OCI-LY7 (cell line): Measurements from ENCODE around the gene VSIR. TPM values are rescaled to one million over a fixed set of nuclear protein-coding genes. Genes with fewer than 3 reads are reported as not detected.

Source experiments
- BruUV-seq: library from RNA; stranded (reverse); fragments of 400-500 nt; replicated peaks from 2 replicates; lab custom pipeline; 2021; lab: Mats Ljungman, UMichigan
- CTCF ChIA-PET: fragments of 300-600 bp; sonication (Branson Sonifier 250); formaldehyde crosslinking; loops from one replicate; lab custom pipeline; 2022; ENCODE audit warnings: antibody characterized with exemption; ENCODE audit not compliant: unreplicated experiment; lab: Charles Lee
- POLR2A ChIA-PET: fragments of 300-600 bp; sonication (Branson Sonifier 250); formaldehyde crosslinking; loops from one replicate; lab custom pipeline; 2022; ENCODE audit warnings: antibody characterized with exemption; lab: Charles Lee
- DNase-seq: peaks from one replicate; pipeline ENCODE4 v3.0.0-alpha.2; 2015; ENCODE audit warnings: low spot score
- H2AFZ ChIP-seq: fragments of 200-600 bp; sonication (generic), shearing (Covaris generic); 2 replicates; pipeline ENCODE4 v1.6.1; 2014; ENCODE audit warnings: mild to moderate bottlenecking, antibody characterized with exemption, low read length, moderate library complexity
- H3K27ac ChIP-seq: fragments of 200-600 bp; sonication (generic); 2 replicates; pipeline ENCODE4 v1.5.1; 2014; ENCODE audit warnings: mixed run types, low read depth, mild to moderate bottlenecking, moderate library complexity, low read length, inconsistent platforms; ENCODE audit not compliant: poor library complexity, severe bottlenecking
- H3K36me3 ChIP-seq: fragments of 200-600 bp; sonication (generic); 2 replicates; pipeline ENCODE4 v1.6.1; 2014; ENCODE audit warnings: mild to moderate bottlenecking, antibody characterized with exemption, low read length, moderate library complexity, mixed read lengths; ENCODE audit not compliant: insufficient read depth
- H3K4me1 ChIP-seq: fragments of 200-600 bp; sonication (generic); 2 replicates; pipeline ENCODE4 v1.5.1; 2014; ENCODE audit warnings: mild to moderate bottlenecking, low read length; ENCODE audit not compliant: insufficient read depth, poor library complexity, severe bottlenecking
- H3K4me2 ChIP-seq: fragments of 200-600 bp; sonication (generic); 2 replicates; pipeline ENCODE4 v1.6.1; 2014; ENCODE audit warnings: mild to moderate bottlenecking, low read length
- H3K4me3 ChIP-seq: fragments of 200-600 bp; sonication (generic); 2 replicates; pipeline ENCODE4 v1.5.1; 2014; ENCODE audit warnings: mild to moderate bottlenecking, low read depth, low read length; ENCODE audit not compliant: poor library complexity, severe bottlenecking
- H3K79me2 ChIP-seq: fragments of 200-600 bp; sonication (generic); 2 replicates; pipeline ENCODE4 v1.6.1; 2016; ENCODE audit warnings: low read depth, mild to moderate bottlenecking, low read length, moderate library complexity, mixed read lengths; ENCODE audit not compliant: insufficient read depth
- H3K9me2 ChIP-seq: fragments of 200-600 bp; sonication (generic); 2 replicates; pipeline ENCODE4 v1.6.1; 2016; ENCODE audit warnings: mild to moderate bottlenecking, low read length, mixed read lengths; ENCODE audit not compliant: insufficient read depth
- H3K9me3 ChIP-seq: fragments of 200-600 bp; sonication (generic); 2 replicates; pipeline ENCODE4 v1.6.1; 2014; ENCODE audit warnings: mild to moderate bottlenecking, mixed run types, low read length, mixed read lengths
- H4K20me1 ChIP-seq: fragments of 200-600 bp; sonication (generic); 2 replicates; pipeline ENCODE4 v1.6.1; 2014; ENCODE audit warnings: mild to moderate bottlenecking, antibody characterized with exemption, low read length, moderate library complexity, mixed read lengths; ENCODE audit not compliant: insufficient read depth
- CTCF ChIP-seq: fragments of 200-600 bp; sonication (generic); conservative IDR thresholded peaks from 2 replicates; pipeline ENCODE4 v1.5.1; 2014; ENCODE audit warnings: mild to moderate bottlenecking, antibody characterized with exemption, low read length, moderate library complexity, mixed read lengths
- EZH2phosphoT487 ChIP-seq: fragments of 200-600 bp; sonication (generic); IDR thresholded peaks from 2 replicates; pipeline ENCODE4 v1.6.1; 2018; ENCODE audit warnings: low read depth, borderline replicate concordance, mild to moderate bottlenecking, mixed run types, antibody characterized with exemption, low read length, moderate library complexity, mixed read lengths
- intact Hi-C: fragments of 100-400 bp; cut with micrococcal nuclease; formaldehyde crosslinking; loops from one replicate; pipeline ENCODE4 v1.10.0; 2022; ENCODE audit not compliant: unreplicated experiment
- total RNA-seq, 2 experiments: library from RNA; depleted of rRNA in 1 of 2; stranded (reverse); fragments of >200 nt in 1 of 2; shearing (Covaris generic) in 1 of 2; gene quantifications; 2 replicates each; pipeline ENCODE4 v1.2.3, GENCODE V29; 2014 to 2022

The VSIR gene
- total RNA-seq, 2 experiments from 2014 or later: 2.2 to 9.0 TPM

- DNase-seq: no peak
- H3K9me2 ChIP-seq: no peaks in the 10 kb centered on the region
- no peaks in the 10 kb centered on the region for H3K36me3 ChIP-seq
- H3K4me2 ChIP-seq: no peak overlapping the region
- no peak overlapping the region for H3K27ac ChIP-seq
- no peaks in the 10 kb centered on the region for H4K20me1 ChIP-seq
- CTCF ChIA-PET: interaction anchor here (0.7 kb wide), 1 partner anchor 42 kb away, joined by 3 read pairs; no protein-coding TSS in a partner anchor
- H2AFZ ChIP-seq: no peak overlapping the region
- no peak overlapping the region for H3K4me3 ChIP-seq
- POLR2A ChIA-PET: interaction anchor here (0.9 kb wide), 1 partner anchor 22 kb away, joined by 3 read pairs; no protein-coding TSS in a partner anchor
- peaks cover 51% of the 10 kb centered on the region for H3K4me1 ChIP-seq
- TF ChIP-seq CTCF (no peak), EZH2phosphoT487 (no peak)
- H3K9me3 ChIP-seq: no peaks in the 10 kb centered on the region
- no peaks in the 10 kb centered on the region for H3K79me2 ChIP-seq
- intact Hi-C loops: loop anchor here (5.0 kb wide), 1 partner anchor 58 kb away; no protein-coding TSS in a partner anchor
- no TSS peak for BruUV-seq
Observed at GRCh38 chr10:71770255-71770654, 3.1 kb downstream of the VSIR start.

- ChIA-PET POLR2A (interaction anchor here (0.6 to 1.3 kb wide), 4 partner anchors 17 to 58 kb away, joined by 3 to 5 read pairs (median 4); no protein-coding TSS in a partner anchor), CTCF (interaction anchor here (1.0 kb wide), 2 partner anchors 17 to 200 kb away, joined by 3 to 5 read pairs; no protein-coding TSS in a partner anchor)
- H2AFZ ChIP-seq: peak overlapping the region; percentile 82
- H3K4me3 ChIP-seq: peak overlapping the region; percentile 36
- no peak overlapping the region for H3K27ac ChIP-seq
- H3K9me3 ChIP-seq: no peaks in the 10 kb centered on the region
- no peaks in the 10 kb centered on the region for H4K20me1 ChIP-seq
- BruUV-seq: no TSS peak
- intact Hi-C loops: no loop called here
- no peak for TF ChIP-seq CTCF
- TF ChIP-seq EZH2phosphoT487: no peak
- no peak for DNase-seq
- no peaks in the 10 kb centered on the region for H3K36me3 ChIP-seq
- H3K4me2 ChIP-seq: peak overlapping the region; percentile 61
- peaks cover 42% of the 10 kb centered on the region for H3K4me1 ChIP-seq
- no peaks in the 10 kb centered on the region for H3K79me2 ChIP-seq
- no peaks in the 10 kb centered on the region for H3K9me2 ChIP-seq
Observed at GRCh38 chr10:71769279-71769823, 4.0 kb downstream of the VSIR start.
